ENCODE results near the gene BCAS3.

DNA sequence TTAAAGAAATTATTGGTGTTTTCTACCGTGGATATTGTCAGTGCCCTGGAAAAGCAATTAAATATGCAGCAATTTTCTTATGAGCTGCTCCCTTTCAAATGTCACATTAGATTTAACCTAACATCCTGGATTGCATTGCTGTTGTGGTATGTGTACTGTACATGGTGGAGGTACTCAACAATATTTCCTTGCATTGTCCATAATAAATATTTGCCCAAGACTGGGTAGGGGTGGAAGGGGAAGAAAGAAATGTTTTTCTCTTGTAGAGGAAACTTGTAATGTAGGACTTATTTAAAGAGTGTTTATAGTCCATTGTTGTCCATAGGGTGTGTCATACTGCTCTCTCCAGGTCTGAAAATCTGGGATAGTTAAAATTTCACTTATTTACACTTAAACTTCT lies 375.8 kb downstream of the BCAS3 start:
- TF ChIP-seq CTCF (conservative IDR thresholded peaks at IDR 0.05; ENCODE audit: low read depth, low read length) (no peak), EZH2 (IDR thresholded peaks at IDR 0.05; ENCODE audit: borderline replicate concordance, low read depth, low read length, poor library complexity, severe bottlenecking) (no peak)

Data from A673 (cell line).